Activated naive CD4-positive, alpha-beta T cell treated with anti-CD3 and anti-CD28 coated beads, Interleukin-2, amount 50 U/mL, for 16 hours (primary cell): ENCODE results near the gene SPEM2.

ENCODE experiments used
- DNase-seq: peaks from one replicate; pipeline ENCODE4 v3.0.0-alpha.2; 2020

The SPEM2 gene

GRCh38 chr17:7403977-7404736 is 21.3 kb upstream of the SPEM2 start, which contains the start of gene TMEM256:
Gene TMEM256, minus strand, starts transcription at chr17:7404097. Its CDS starts 13 bp downstream, at chr17:7404084.
- DNase-seq = peak; percentile 94

- peak; percentile 78 for DNase-seq
Measured at GRCh38 chr17:7404737-7405349, 20.6 kb upstream of the SPEM2 start.

GRCh38 chr17:7405350-7406234 is 19.8 kb upstream of the SPEM2 start:
- DNase-seq = no peak

- no peak for DNase-seq
Measured at GRCh38 chr17:7406235-7406825, 19.1 kb upstream of the SPEM2 start.

- no peak for DNase-seq
Measured at GRCh38 chr17:7407082-7407481, 18.3 kb upstream of the SPEM2 start.

- DNase-seq = no peak
Measured at GRCh38 chr17:7407485-7408251, 17.7 kb upstream of the SPEM2 start, which contains the start of gene NLGN2. Gene NLGN2, plus strand, starts transcription at chr17:7407845. Its CDS starts 411 bp downstream, at chr17:7408256.

- DNase-seq = peak; percentile 44
Measured at GRCh38 chr17:7408252-7408727, 17.1 kb upstream of the SPEM2 start.

- DNase-seq = no peak
Measured at GRCh38 chr17:7408863-7409262, 16.6 kb upstream of the SPEM2 start.

GRCh38 chr17:7409716-7410115 is 15.7 kb upstream of the SPEM2 start:
- no peak for DNase-seq

GRCh38 chr17:7410634-7411426 is 14.6 kb upstream of the SPEM2 start:
- no peak for DNase-seq

GRCh38 chr17:7411427-7411750 is 14.0 kb upstream of the SPEM2 start:
- DNase-seq = no peak

- DNase-seq = no peak
Measured at GRCh38 chr17:7413346-7413985, 11.9 kb upstream of the SPEM2 start.

- no peak for DNase-seq
Measured at GRCh38 chr17:7414837-7415236, 10.6 kb upstream of the SPEM2 start.

- DNase-seq = no peak
Measured at GRCh38 chr17:7415784-7416183, 9.6 kb upstream of the SPEM2 start.

- DNase-seq = no peak
Measured at GRCh38 chr17:7416323-7416722, 9.1 kb upstream of the SPEM2 start.

GRCh38 chr17:7417056-7417655 is 8.3 kb upstream of the SPEM2 start:
- DNase-seq = no peak

- no peak for DNase-seq
Measured at GRCh38 chr17:7418472-7419152, 6.8 kb upstream of the SPEM2 start.

- DNase-seq = no peak
Measured at GRCh38 chr17:7419819-7420610, 5.4 kb upstream of the SPEM2 start, which contains the start of gene SPEM1. Gene SPEM1, plus strand, starts transcription at chr17:7420324. Its CDS starts 61 bp downstream, at chr17:7420385.

- DNase-seq = no peak
Measured at GRCh38 chr17:7421186-7421585, 4.2 kb upstream of the SPEM2 start.
